ENCODE measurements around the gene INSIG2.

The INSIG2 gene

DNA sequence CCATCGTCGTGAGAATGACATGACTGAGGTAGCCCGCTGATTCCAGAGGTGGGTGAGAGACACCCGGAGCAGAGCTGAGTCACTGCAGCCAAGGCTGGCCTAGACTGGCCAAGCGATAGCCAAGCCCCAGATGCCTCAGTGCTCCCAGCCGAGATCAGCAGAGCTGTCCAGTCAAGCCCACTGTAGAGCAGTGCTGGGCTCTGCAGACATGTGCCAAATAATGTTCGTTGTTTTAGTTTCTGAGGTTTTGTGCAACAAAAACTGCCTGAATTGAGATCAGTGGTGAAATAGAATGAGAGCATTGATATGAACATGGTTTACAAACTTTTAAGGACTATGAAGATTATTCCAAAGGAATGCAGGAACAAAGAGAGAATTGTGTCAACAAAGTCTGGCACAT lies 42.1 kb downstream of the INSIG2 start:
- no peak for DNase-seq (ENCODE audit: low read depth in 1 of 2, low spot score in 1 of 2)
- TF ChIP-seq JUND (IDR thresholded peaks at IDR 0.05; ENCODE audit: low read depth), result no peak
- in situ Hi-C loops (cut with HindIII; ENCODE audit: low pct_unique_long_range_greater_than_20kb, low sequenced_read_pairs), result no loop called here

DNA sequence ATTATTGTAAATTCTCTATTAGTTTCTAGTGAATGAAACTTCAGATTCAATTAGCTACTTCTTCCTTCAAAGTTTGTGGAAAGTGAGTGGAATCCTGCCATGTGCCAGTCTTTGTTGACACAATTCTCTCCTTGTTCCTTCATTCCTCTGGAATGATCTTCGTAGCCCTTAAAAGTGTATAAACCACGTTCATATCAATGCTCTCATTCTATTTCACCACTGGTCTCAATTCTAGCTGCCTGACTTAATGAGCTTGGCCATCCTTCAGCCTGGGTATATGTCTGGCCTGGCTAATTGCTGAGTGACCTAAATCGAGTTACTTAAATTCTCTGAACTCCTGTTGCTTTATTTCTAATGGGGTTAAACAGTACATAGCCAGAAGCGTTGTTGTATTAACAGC lies 43.5 kb downstream of the INSIG2 start:
- DNase-seq (ENCODE audit: low read depth in 1 of 2, low spot score in 1 of 2), result no peak
- in situ Hi-C loops (cut with HindIII; ENCODE audit: low pct_unique_long_range_greater_than_20kb, low sequenced_read_pairs), result no loop called here
- TF ChIP-seq JUND (IDR thresholded peaks at IDR 0.05; ENCODE audit: low read depth), result no peak

DNA sequence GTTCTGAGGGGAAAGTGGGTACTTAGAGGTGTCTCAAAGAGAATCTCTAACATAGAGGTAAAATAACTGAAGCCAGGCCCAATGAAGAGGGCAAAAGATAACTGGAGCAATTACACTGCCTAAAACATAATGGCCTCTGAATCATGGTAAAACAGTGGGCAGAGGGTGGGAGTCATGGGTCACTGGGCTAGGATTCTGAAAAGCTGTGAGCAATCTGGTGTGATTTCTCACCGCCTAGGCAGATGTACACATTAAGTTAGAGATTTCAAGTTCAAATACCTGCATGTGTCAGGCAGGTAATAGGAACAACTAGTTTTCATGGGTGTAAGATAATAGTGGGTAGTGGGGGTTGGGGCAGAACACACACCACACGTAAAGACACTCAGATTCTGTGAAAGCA lies 45.6 kb downstream of the INSIG2 start:
- DNase-seq (ENCODE audit: low read depth in 1 of 2, low spot score in 1 of 2), result no peak

DNA sequence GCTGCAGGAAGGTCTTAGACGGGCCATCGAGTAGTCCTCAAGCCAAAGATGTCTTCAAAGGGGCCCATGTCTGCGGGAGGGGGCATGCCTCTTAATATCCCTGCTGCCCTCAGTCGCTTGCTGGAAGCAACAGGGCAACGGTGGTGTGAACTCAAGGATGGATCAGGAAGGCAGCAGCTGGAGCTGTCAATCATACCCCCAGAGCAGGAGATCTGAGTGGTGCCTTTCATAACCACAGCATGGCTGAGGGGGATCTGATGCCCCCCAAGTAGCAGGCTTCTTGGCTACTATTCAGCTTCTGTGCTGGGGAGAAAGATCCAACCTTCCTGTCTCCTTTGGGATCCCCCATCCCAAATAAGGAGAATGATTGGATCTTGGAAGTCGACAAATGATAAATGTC lies 46.4 kb downstream of the INSIG2 start:
- DNase-seq (ENCODE audit: low read depth in 1 of 2, low spot score in 1 of 2), result no peak
- TF ChIP-seq JUND (IDR thresholded peaks at IDR 0.05; ENCODE audit: low read depth), result no peak
- in situ Hi-C loops (cut with HindIII; ENCODE audit: low pct_unique_long_range_greater_than_20kb, low sequenced_read_pairs), result no loop called here

More for the DNA sequence above, 45.6 kb downstream of the INSIG2 start:
- no peak for TF ChIP-seq JUND (IDR thresholded peaks at IDR 0.05; ENCODE audit: low read depth)
- in situ Hi-C loops (cut with HindIII; ENCODE audit: low pct_unique_long_range_greater_than_20kb, low sequenced_read_pairs), result no loop called here

DNA sequence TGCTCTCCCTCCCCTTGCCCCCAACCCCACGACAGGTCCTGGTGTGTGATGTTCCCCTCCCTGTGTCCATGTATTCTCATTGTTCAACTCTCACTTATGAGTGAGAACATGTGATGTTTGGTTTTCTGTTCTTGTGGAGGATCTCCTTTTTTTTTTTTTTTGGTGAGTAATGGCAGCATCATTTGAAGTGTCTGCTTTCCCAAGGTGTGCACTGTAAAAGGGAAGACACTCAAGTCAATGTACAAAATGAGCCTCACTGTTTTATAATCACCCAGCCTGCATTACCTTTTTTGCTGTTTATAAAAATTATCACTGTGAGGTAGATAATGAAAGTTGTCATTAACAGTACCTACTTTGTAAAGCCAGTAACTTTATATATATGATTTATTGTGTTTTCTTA lies 56.9 kb downstream of the INSIG2 start:
- no peak for DNase-seq (ENCODE audit: low read depth in 1 of 2, low spot score in 1 of 2)
- no peak for TF ChIP-seq JUND (IDR thresholded peaks at IDR 0.05; ENCODE audit: low read depth)
- in situ Hi-C loops (cut with HindIII; ENCODE audit: low pct_unique_long_range_greater_than_20kb, low sequenced_read_pairs), result no loop called here

DNA sequence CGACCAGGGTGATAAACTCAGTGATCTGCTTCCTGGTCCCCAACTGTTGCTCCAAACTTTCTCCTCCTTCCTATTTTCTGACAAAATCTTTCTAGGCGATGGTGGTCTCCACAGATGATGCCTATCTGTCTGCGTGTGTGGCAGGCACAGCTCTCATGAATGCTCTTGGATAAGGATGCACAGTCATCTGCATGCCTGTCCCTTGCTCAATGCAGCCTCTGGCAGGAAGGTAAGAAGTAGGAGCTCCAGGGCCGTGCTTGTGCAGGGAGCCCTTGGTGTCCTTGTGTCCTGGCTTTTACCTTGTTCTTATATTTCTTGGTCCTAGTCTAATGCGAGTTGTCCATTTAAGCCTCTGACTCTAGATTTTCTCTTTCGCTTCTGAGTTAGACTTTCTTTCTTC lies 57.5 kb downstream of the INSIG2 start:
- TF ChIP-seq JUND (IDR thresholded peaks at IDR 0.05; ENCODE audit: low read depth), result no peak
- in situ Hi-C loops (cut with HindIII; ENCODE audit: low pct_unique_long_range_greater_than_20kb, low sequenced_read_pairs), result no loop called here
- no peak for DNase-seq (ENCODE audit: low read depth in 1 of 2, low spot score in 1 of 2)

DNA sequence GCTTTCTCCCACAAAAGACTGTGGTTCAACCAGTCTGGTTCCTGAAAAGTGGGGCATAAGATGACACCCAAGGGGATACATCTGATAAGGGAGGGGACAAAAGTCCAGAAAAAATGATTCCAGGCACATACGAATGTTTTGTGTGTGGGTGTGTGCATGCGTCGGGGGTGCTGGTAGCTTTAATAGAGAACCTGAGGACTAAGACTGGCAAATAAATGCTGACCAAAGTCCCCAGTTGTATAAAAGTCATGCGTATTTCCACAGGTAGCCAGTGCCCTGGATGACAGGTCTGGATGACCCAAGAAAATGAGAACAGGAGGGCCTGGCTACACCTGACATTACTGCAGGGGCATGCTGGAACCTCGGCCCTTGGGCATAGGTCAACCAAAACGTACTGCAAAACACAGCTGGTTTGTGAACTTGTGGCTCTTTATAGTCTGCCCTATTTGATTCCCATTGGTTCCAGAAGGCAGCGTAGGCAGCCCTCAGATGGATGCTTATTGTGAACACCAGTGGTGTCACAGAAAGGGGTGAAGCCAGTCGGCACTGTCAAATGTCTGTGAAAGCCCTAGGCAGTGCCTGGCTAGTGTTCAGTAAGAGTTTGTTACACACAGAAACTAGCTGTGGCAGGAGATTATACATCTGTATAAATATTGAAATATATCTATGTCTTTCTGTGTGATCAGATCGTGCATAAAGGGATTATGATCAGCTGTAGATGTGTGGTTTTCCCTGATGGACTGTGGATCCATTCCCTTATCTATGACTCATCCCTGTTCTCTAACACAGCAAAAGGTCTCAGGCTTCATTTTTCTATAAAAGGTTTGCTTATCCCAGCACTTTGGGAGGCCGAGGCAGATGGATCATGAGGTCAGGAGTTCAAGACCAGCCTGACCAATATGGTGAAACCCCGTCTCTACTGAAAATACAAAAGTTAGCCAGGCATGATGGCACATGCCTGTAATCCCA lies 58.3 kb downstream of the INSIG2 start:
- in situ Hi-C loops (cut with HindIII; ENCODE audit: low pct_unique_long_range_greater_than_20kb, low sequenced_read_pairs), result no loop called here
- no peak for TF ChIP-seq JUND (IDR thresholded peaks at IDR 0.05; ENCODE audit: low read depth)
- no peak for DNase-seq (ENCODE audit: low read depth in 1 of 2, low spot score in 1 of 2)

DNA sequence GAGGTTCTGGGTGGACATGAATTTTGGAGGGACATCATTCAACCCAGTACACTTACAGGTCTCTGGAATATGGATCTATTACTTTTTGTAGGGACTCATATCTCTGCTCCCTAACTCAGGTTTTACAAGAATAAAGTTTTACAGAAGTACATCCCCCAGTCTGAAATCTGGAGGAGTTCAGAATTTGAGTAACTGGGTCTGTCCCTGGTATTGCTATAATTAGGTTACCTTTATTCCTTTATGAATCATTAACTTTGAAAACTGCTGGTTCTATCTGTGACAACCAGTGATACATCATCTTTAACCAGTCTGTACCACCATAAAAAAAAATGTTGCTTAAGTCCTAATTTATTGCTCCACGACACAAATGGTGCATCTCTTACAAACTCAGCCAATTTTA lies 59.9 kb downstream of the INSIG2 start:
- in situ Hi-C loops (cut with HindIII; ENCODE audit: low pct_unique_long_range_greater_than_20kb, low sequenced_read_pairs), result no loop called here
- TF ChIP-seq JUND (IDR thresholded peaks at IDR 0.05; ENCODE audit: low read depth), result no peak
- DNase-seq (ENCODE audit: low read depth in 1 of 2, low spot score in 1 of 2), result no peak

DNA sequence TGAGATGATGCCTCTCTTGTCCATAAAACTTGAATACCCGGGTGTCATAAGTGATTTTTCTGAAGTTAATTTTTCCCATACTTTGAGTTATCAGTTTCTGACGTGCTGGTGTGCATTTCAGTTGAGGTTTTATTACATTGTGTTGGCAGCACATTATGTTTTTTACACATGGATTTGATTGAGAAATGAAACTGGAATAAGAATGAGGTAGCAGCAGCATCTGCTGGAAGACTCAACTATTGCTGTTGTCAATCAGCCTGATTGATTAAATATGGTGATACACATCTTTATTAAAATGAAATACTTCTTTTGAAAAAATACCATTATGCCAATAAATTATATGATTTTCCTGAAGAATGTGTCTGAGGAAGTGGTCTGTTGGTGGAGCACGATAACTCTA lies 60.5 kb downstream of the INSIG2 start:
- no peak for DNase-seq (ENCODE audit: low read depth in 1 of 2, low spot score in 1 of 2)
- TF ChIP-seq JUND (IDR thresholded peaks at IDR 0.05; ENCODE audit: low read depth), result no peak
- in situ Hi-C loops (cut with HindIII; ENCODE audit: low pct_unique_long_range_greater_than_20kb, low sequenced_read_pairs), result no loop called here

DNA sequence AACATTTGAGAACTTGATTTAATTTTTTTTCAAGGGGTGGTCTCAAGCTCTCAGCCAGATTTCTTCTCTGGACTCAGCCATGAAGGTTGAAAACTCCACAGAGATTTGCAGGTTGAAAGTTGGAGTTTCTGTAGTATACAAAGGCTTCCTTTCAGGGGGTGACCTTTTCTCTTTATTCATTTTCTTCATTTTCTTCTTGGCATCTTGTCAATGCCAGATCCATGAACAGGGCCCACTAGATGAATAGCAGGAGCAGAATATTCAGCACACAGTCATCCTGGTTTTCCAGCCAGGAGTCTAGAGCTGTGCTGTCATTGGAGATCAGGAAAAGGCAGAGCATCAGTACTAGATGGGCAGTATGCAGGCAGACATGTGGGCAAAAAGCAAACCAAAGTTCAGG lies 62.0 kb downstream of the INSIG2 start:
- DNase-seq (ENCODE audit: low read depth in 1 of 2, low spot score in 1 of 2), result no peak
- in situ Hi-C loops (cut with HindIII; ENCODE audit: low pct_unique_long_range_greater_than_20kb, low sequenced_read_pairs), result no loop called here
- TF ChIP-seq JUND (IDR thresholded peaks at IDR 0.05; ENCODE audit: low read depth), result no peak

DNA sequence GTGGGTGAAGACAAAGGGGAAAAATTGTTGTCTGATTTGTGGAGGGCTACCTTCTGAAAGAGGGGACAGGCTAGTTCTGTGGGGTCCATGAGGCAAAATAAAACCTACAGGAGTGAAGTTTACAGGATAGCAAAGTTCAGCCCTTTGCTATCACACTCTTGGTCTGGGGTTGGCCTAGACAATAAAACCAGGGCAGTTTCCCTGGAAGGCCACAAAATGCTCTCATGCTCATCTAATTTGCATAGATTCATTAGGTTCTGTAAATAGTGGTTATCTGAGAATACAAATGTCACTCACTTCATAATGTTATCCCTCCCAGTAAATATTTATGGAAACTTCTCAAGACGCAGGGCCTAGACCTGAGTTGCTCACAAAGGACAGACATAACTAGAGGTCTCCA lies 63.6 kb downstream of the INSIG2 start:
- no peak for DNase-seq (ENCODE audit: low read depth in 1 of 2, low spot score in 1 of 2)
- in situ Hi-C loops (cut with HindIII; ENCODE audit: low pct_unique_long_range_greater_than_20kb, low sequenced_read_pairs), result no loop called here
- no peak for TF ChIP-seq JUND (IDR thresholded peaks at IDR 0.05; ENCODE audit: low read depth)

DNA sequence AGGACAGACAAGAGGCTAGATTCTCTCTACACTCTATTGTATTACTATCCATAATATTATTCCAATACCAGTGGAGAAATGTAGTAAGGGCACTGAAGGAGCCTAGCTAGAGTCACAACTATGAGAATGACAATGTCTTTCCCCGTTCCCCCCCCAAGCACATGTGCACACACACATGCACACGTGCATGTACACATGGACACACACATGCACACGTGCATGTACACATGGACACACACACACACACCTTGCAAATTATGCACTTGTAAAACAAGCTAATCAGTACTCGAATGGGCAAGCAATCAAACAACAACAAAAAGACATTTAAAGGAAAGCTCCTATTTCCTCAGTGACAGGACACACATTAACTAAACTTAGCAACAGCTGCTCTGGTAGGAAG lies 65.2 kb downstream of the INSIG2 start:
- TF ChIP-seq JUND (IDR thresholded peaks at IDR 0.05; ENCODE audit: low read depth), result no peak
- DNase-seq (ENCODE audit: low read depth in 1 of 2, low spot score in 1 of 2), result no peak

DNA sequence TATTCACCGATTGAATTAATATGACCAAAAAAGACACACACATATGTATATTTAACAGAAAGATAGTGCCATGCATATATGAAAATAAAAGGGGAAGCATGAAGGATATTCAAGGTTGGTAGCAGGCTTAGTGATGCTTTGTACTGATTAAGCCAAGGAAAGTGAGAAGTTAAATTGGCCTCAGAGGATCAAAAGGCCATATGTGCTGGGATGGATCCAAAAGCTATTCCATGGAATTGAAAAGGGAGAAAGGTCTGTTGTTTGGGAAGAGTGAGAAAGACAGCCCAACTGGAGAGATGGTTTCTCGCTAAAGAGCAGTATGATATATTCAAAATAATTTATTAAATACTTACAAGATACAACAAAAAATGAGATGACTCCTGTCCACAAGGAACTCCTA lies 65.9 kb downstream of the INSIG2 start:
- no peak for TF ChIP-seq JUND (IDR thresholded peaks at IDR 0.05; ENCODE audit: low read depth)
- no peak for DNase-seq (ENCODE audit: low read depth in 1 of 2, low spot score in 1 of 2)
- in situ Hi-C loops (cut with HindIII; ENCODE audit: low pct_unique_long_range_greater_than_20kb, low sequenced_read_pairs), result no loop called here

More for the DNA sequence above, 65.2 kb downstream of the INSIG2 start:
- in situ Hi-C loops (cut with HindIII; ENCODE audit: low pct_unique_long_range_greater_than_20kb, low sequenced_read_pairs), result no loop called here

Measured in T47D (cell line).